CD14-positive monocyte (primary cell): ENCODE data around the gene EEF1G. TPM values are rescaled to one million over a fixed set of nuclear protein-coding genes. Genes with fewer than 3 reads are reported as not detected.
A peak's percentile ranks its signal among the peaks of the same experiment; 100 is the strongest.

Experiments
- DNase-seq, 3 donors: peaks; one replicate each; pipeline ENCODE4 v3.0.0-alpha.2; 2011 to 2022
- H2AFZ ChIP-seq: 2 replicates; pipeline ENCODE4 v1.6.0; 2012; ENCODE audit warnings: mild to moderate bottlenecking, low read depth, low read length, inconsistent platforms; ENCODE audit not compliant: insufficient read depth, poor library complexity, severe bottlenecking
- H3K27ac ChIP-seq, 2 donors: 1 replicate in 1 of 2; 2 replicates in 1 of 2; pipeline ENCODE4 v1.5.1; 2012 to 2013; ENCODE audit warnings: low read length in 2 of 2, control low read depth in 1 of 2, inconsistent platforms in 1 of 2, low read depth in 1 of 2, mild to moderate bottlenecking in 1 of 2
- H3K27me3 ChIP-seq, 2 donors: one replicate each; pipeline versions ENCODE4 v1.6.0 to v1.6.1; 2011 to 2013; ENCODE audit warnings: low read length in 2 of 2; ENCODE audit not compliant: control insufficient read depth in 2 of 2, insufficient read depth in 2 of 2
- H3K36me3 ChIP-seq, 2 donors: replicated peaks in 1 of 2; 1 replicate in 1 of 2; 2 replicates in 1 of 2; pipeline versions ENCODE4 v1.5.1 to v1.6.1; 2012 to 2013; ENCODE audit warnings: low read length in 2 of 2, control low read depth in 1 of 2, inconsistent platforms in 1 of 2, mild to moderate bottlenecking in 1 of 2; ENCODE audit not compliant: insufficient read depth in 2 of 2, control insufficient read depth in 1 of 2
- H3K4me1 ChIP-seq, 2 donors: 1 replicate in 1 of 2; 2 replicates in 1 of 2; pipeline versions ENCODE4 v1.5.1 to v1.6.1; 2012 to 2013; ENCODE audit warnings: low read length in 2 of 2, control low read depth in 1 of 2, inconsistent platforms in 1 of 2, mild to moderate bottlenecking in 1 of 2, moderate library complexity in 1 of 2; ENCODE audit not compliant: insufficient read depth in 2 of 2, control insufficient read depth in 1 of 2
- H3K4me2 ChIP-seq: replicated peaks from 2 replicates; pipeline ENCODE3; 2012; ENCODE audit warnings: low read length, moderate library complexity, mild to moderate bottlenecking; ENCODE audit not compliant: poor library complexity, severe bottlenecking; ENCODE audit errors: extremely low read depth
- H3K4me3 ChIP-seq, 3 experiments: fragments of 200-600 bp in 1 of 3; sonication (generic) in 1 of 3; replicated peaks in 1 of 3; 1 replicate in 2 of 3; 2 replicates in 1 of 3; pipeline ENCODE4 v1.5.1; 2011 to 2013; ENCODE audit warnings: low read length in 3 of 3, mild to moderate bottlenecking in 3 of 3, control low read depth in 2 of 3, low read depth in 2 of 3, inconsistent platforms in 1 of 3, moderate library complexity in 1 of 3
- H3K79me2 ChIP-seq: 2 replicates; pipeline ENCODE4 v1.6.0; 2012; ENCODE audit warnings: mild to moderate bottlenecking, control low read depth, inconsistent platforms, low read length, moderate library complexity; ENCODE audit not compliant: insufficient read depth
- H3K9ac ChIP-seq: 2 replicates; pipeline ENCODE4 v1.6.0; 2017; ENCODE audit warnings: low read length, mild to moderate bottlenecking; ENCODE audit not compliant: insufficient read depth, poor library complexity, severe bottlenecking
- H3K9me3 ChIP-seq, 2 donors: replicated peaks in 1 of 2; 1 replicate in 1 of 2; 2 replicates in 1 of 2; pipeline versions ENCODE4 v1.5.1 to v1.6.1; 2012 to 2013; ENCODE audit warnings: low read length in 2 of 2, control low read depth in 1 of 2; ENCODE audit not compliant: control insufficient read depth in 1 of 2, insufficient read depth in 1 of 2
- H4K20me1 ChIP-seq: 2 replicates; pipeline ENCODE4 v1.6.0; 2012; ENCODE audit warnings: mild to moderate bottlenecking, low read length, control low read depth, moderate library complexity; ENCODE audit not compliant: insufficient read depth
- H3K27ac Mint-ChIP-seq, 7 donors: one replicate each; pipeline ENCODE4 v1.8.0; 2020; ENCODE audit warnings: mild to moderate bottlenecking in 7 of 7, mixed read lengths in 7 of 7, moderate library complexity in 6 of 7, inconsistent platforms in 2 of 7
- H3K27me3 Mint-ChIP-seq, 3 donors: one replicate each; pipeline ENCODE4 v1.8.0; 2021 to 2022; ENCODE audit warnings: low read depth in 3 of 3, mild to moderate bottlenecking in 3 of 3, mixed read lengths in 3 of 3, moderate library complexity in 3 of 3, inconsistent platforms in 1 of 3
- H3K36me3 Mint-ChIP-seq, 2 donors: one replicate each; pipeline ENCODE4 v1.8.0; 2020; ENCODE audit warnings: mixed read lengths in 2 of 2, inconsistent platforms in 1 of 2, mild to moderate bottlenecking in 1 of 2
- H3K4me1 Mint-ChIP-seq: one replicate; pipeline ENCODE4 v1.8.0; 2020; ENCODE audit warnings: mild to moderate bottlenecking, mixed read lengths
- H3K4me3 Mint-ChIP-seq, 2 donors: one replicate each; pipeline ENCODE4 v1.8.0; 2020; ENCODE audit warnings: mild to moderate bottlenecking in 2 of 2, mixed read lengths in 2 of 2, moderate library complexity in 1 of 2
- H3K9me3 Mint-ChIP-seq, 7 donors: one replicate each; pipeline ENCODE4 v1.8.0; 2020 to 2022; ENCODE audit warnings: mixed read lengths in 7 of 7, mild to moderate bottlenecking in 6 of 7, moderate library complexity in 6 of 7, inconsistent platforms in 2 of 7
- WGBS: methylation state at CpG from one replicate; pipeline ENCODE4 v1.1.5; 2013; ENCODE audit warnings: missing lambda C conversion rate; ENCODE audit not compliant: insufficient coverage; 5-methylcytosine and 5-hydroxymethylcytosine counted together
- intact Hi-C, 2 donors: fragments of 100-400 bp; cut with micrococcal nuclease; formaldehyde crosslinking; loops; one replicate each; pipeline versions ENCODE4 v1.15.0 to v1.15.1; 2023
- polyA plus RNA-seq, 3 donors: library from polyadenylated mRNA; depleted of rRNA in 1 of 3; unstranded in 2 of 3; stranded (reverse) in 1 of 3; fragments of 300-500 nt in 2 of 3; fragments of >200 nt in 1 of 3; fragmentation: Illumina TruSeq in 2 of 3; gene quantifications; 1 replicate in 2 of 3; 2 replicates in 1 of 3; pipeline ENCODE4 v1.2.3, GENCODE V29; 2012 to 2021
- TF ChIP-seq, protein P1 (sequence below): fragments of 200-600 bp; IDR thresholded peaks from one replicate; pipeline ENCODE4 v1.8.0; 2022; ENCODE audit warnings: antibody characterized with exemption, mild to moderate bottlenecking

Gene EEF1G
- polyA plus RNA-seq, 3 donors: 490 to 603 (median 491) TPM

DNA sequence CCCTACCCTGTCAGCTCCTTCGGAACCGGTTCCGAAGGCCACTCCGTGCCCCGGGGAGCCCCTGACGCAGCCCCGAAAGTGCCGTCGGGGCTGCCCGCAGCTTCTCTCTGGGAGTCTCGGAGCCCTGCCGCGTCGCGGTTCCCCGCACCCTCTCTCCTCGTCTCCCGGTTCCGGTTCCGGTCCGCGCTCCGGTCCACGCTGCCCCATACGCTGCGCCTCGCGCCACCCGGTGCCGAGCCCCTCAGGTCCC, 27.4 kb upstream of the EEF1G start:
- peak in 2 of 3 donors; percentile 28 to 45 for DNase-seq
- peak overlapping the region; percentile 93 for H2AFZ ChIP-seq
- H3K27ac ChIP-seq: peak overlapping the region; percentile 79 to 86
- peak overlapping the region; percentile 82 to 91 (median 87) for H3K27ac Mint-ChIP-seq
- peak overlapping the region; percentile 81 to 98 (median 93) for H3K4me3 ChIP-seq
- peak overlapping the region; percentile 98 for H3K4me2 ChIP-seq
- H3K4me1 Mint-ChIP-seq: peaks cover 51% of the 10 kb centered on the region
- intact Hi-C loops: loop anchor here in 1 of 2 donors (5.0 kb wide), 1 partner anchor 46 kb away; the partner anchor contains the start of gene GANAB
- H3K27me3 Mint-ChIP-seq: no peaks in the 10 kb centered on the region
- H3K36me3 ChIP-seq: peaks cover 44 to 53% of the 10 kb centered on the region in 2 donors
- peak overlapping the region; percentile 97 for H3K9ac ChIP-seq
- H3K4me3 Mint-ChIP-seq: peak overlapping the region; percentile 92 to 96
- peaks cover 39 to 49% of the 10 kb centered on the region in 2 donors for H3K4me1 ChIP-seq
- H3K79me2 ChIP-seq: peaks cover 43% of the 10 kb centered on the region
- WGBS: 0% methylated on average over 30 of the region's 30 CpGs
- TF ChIP-seq, protein P1, sequence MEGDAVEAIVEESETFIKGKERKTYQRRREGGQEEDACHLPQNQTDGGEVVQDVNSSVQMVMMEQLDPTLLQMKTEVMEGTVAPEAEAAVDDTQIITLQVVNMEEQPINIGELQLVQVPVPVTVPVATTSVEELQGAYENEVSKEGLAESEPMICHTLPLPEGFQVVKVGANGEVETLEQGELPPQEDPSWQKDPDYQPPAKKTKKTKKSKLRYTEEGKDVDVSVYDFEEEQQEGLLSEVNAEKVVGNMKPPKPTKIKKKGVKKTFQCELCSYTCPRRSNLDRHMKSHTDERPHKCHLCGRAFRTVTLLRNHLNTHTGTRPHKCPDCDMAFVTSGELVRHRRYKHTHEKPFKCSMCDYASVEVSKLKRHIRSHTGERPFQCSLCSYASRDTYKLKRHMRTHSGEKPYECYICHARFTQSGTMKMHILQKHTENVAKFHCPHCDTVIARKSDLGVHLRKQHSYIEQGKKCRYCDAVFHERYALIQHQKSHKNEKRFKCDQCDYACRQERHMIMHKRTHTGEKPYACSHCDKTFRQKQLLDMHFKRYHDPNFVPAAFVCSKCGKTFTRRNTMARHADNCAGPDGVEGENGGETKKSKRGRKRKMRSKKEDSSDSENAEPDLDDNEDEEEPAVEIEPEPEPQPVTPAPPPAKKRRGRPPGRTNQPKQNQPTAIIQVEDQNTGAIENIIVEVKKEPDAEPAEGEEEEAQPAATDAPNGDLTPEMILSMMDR: no peak
- H3K36me3 Mint-ChIP-seq: peaks cover 61 to 65% of the 10 kb centered on the region in 2 donors
- no peaks in the 10 kb centered on the region for H3K9me3 Mint-ChIP-seq
- H3K27me3 ChIP-seq: no peaks in the 10 kb centered on the region
- no peaks in the 10 kb centered on the region for H3K9me3 ChIP-seq
- H4K20me1 ChIP-seq: peaks cover 42% of the 10 kb centered on the region

DNA sequence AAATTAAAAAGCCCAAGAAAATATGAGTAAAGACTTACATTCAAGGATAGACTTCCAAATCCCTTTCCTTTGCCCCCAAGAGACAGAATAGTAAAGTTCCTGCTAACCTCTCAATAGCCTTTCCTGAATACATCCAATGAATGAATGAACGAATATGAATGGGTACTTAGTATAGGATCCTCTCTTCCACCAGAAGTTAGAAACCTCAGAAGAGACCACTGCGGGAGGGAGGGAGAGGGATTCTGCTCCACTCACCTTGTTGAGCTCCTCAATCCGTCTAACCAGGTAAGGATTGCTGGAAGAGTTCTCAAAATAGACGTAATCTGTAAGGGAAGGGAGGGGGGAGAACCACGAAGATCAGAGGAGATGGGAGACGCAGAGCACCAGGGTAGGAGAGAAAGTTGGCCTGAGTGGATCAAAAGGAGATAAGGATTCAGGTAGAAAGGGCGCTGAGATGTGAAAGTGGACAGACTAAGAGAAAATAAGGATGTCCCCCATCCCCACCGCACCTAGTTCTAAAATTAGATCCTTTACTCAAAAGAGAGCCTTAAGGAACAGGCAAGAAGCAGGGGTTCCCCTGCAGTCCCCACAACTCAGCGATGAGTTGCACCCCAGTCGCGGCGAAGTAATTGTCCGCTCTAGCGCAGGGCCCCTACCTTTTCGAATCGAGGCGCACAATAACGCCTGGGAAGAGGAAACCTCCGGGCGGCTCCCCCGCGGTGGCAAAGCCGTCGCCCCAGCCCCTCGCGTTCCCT, 26.9 kb upstream of the EEF1G start:
- Mint-ChIP-seq H3K9me3 (no peaks in the 10 kb centered on the region), H3K27ac (peak overlapping the region; percentile 82 to 91 (median 87)), H3K36me3 (peaks cover 61 to 65% of the 10 kb centered on the region in 2 donors), H3K4me3 (peak overlapping the region; percentile 92 to 96), H3K27me3 (no peaks in the 10 kb centered on the region), H3K4me1 (peaks cover 51% of the 10 kb centered on the region)
- peak in 1 of 3 donors; percentile 10 for DNase-seq
- intact Hi-C loops: loop anchor here in 1 of 2 donors (5.0 kb wide), 1 partner anchor 47 kb away; the partner anchor contains the start of gene GANAB
- Histone ChIP-seq H3K36me3 (peaks cover 44 to 53% of the 10 kb centered on the region in 2 donors), H3K79me2 (peaks cover 43% of the 10 kb centered on the region), H3K4me3 (peak overlapping the region; percentile 81 to 98 (median 93)), H3K27me3 (no peaks in the 10 kb centered on the region), H4K20me1 (peaks cover 47% of the 10 kb centered on the region), H3K4me2 (peak overlapping the region; percentile 98), H3K9ac (peak overlapping the region; percentile 97), H3K27ac (peak overlapping the region; percentile 79 to 86), H2AFZ (peak overlapping the region; percentile 93), H3K4me1 (peaks cover 39 to 49% of the 10 kb centered on the region in 2 donors), H3K9me3 (no peaks in the 10 kb centered on the region)
- TF ChIP-seq, protein P1: no peak
- 0% methylated on average over 22 of the region's 26 CpGs for WGBS
